ENCODE measurements around the gene C19orf25. TPM values are rescaled to one million over a fixed set of nuclear protein-coding genes. Genes with fewer than 3 reads are reported as not detected.

The C19orf25 gene
- total RNA-seq, 1 donor from 2014 or later = 37.1 TPM

- Mint-ChIP-seq H3K36me3 (ENCODE audit: low read depth) (peaks cover 29% of the 10 kb centered on the region), H3K9me3 (no peaks in the 10 kb centered on the region), H3K27me3 (ENCODE audit: insufficient read depth) (no peaks in the 10 kb centered on the region), H3K27ac (no peak overlapping the region), H3K4me1 (ENCODE audit: low read depth) (no peaks in the 10 kb centered on the region), H3K4me3 (no peak overlapping the region)
- intact Hi-C loops (cut with micrococcal nuclease) = no loop called here
- DNase-seq (ENCODE audit: low spot score) = no peak
Observed at GRCh38 chr19:1425102-1425837, 53.7 kb downstream of the C19orf25 start.

GRCh38 chr19:1424192-1424955 lies 54.6 kb downstream of the C19orf25 start:
- H3K27me3 Mint-ChIP-seq (ENCODE audit: insufficient read depth) = no peaks in the 10 kb centered on the region
- H3K9me3 Mint-ChIP-seq = no peaks in the 10 kb centered on the region
- peaks cover 32% of the 10 kb centered on the region for H3K36me3 Mint-ChIP-seq (ENCODE audit: low read depth)
- H3K27ac Mint-ChIP-seq = no peak overlapping the region
- intact Hi-C loops (cut with micrococcal nuclease) = no loop called here
- H3K4me3 Mint-ChIP-seq = no peak overlapping the region
- no peak for DNase-seq (ENCODE audit: low spot score)
- no peaks in the 10 kb centered on the region for H3K4me1 Mint-ChIP-seq (ENCODE audit: low read depth)

- DNase-seq (ENCODE audit: low spot score) = no peak
- Mint-ChIP-seq H3K4me3 (no peak overlapping the region), H3K27ac (no peak overlapping the region), H3K36me3 (ENCODE audit: low read depth) (peaks cover 38% of the 10 kb centered on the region), H3K27me3 (ENCODE audit: insufficient read depth) (no peaks in the 10 kb centered on the region), H3K9me3 (no peaks in the 10 kb centered on the region), H3K4me1 (ENCODE audit: low read depth) (no peaks in the 10 kb centered on the region)
- intact Hi-C loops (cut with micrococcal nuclease) = no loop called here
Observed at GRCh38 chr19:1423436-1424191, 55.4 kb downstream of the C19orf25 start.

Other genes with a start within 250 kb of the C19orf25 start
- 1.5 and 1.8 TPM in 2 replicates for gene CBARP, start 241.2 kb downstream of the C19orf25 start, total RNA-seq
- gene ATP5F1D, start 237.5 kb downstream of the C19orf25 start, total RNA-seq = 234 and 239 TPM in 2 replicates
- gene MIDN, start 230.6 kb downstream of the C19orf25 start, total RNA-seq = 87.6 and 91.6 TPM in 2 replicates
- 245 and 256 TPM in 2 replicates for gene CIRBP, start 209.9 kb downstream of the C19orf25 start, total RNA-seq
- gene FAM174C, start 203.7 kb downstream of the C19orf25 start, total RNA-seq = 119 and 128 TPM in 2 replicates
- not detected in 2 replicates for gene EFNA2, start 193.3 kb downstream of the C19orf25 start, total RNA-seq
- gene NDUFS7, start 95.3 kb downstream of the C19orf25 start, total RNA-seq = 97.9 and 98.8 TPM in 2 replicates
- gene GAMT, start 77.7 kb downstream of the C19orf25 start, total RNA-seq = 21.7 and 22.3 TPM in 2 replicates
- 301 and 304 TPM in 2 replicates for gene DAZAP1, start 71.6 kb downstream of the C19orf25 start, total RNA-seq
- gene RPS15, start 40.8 kb downstream of the C19orf25 start, total RNA-seq = 1,387 and 1,455 TPM in 2 replicates
- 0.16 and 0.17 TPM in 2 replicates for gene APC2, start 29.1 kb downstream of the C19orf25 start, total RNA-seq
- gene PCSK4, start 11.1 kb upstream of the C19orf25 start, total RNA-seq = 0.26 and 1.5 TPM in 2 replicates
- 1.4 TPM in 2 replicates for gene REEP6, start 12.0 kb upstream of the C19orf25 start, total RNA-seq
- gene ADAMTSL5, start 33.8 kb upstream of the C19orf25 start, total RNA-seq = 3.6 and 7.0 TPM in 2 replicates
- gene PLK5, start 44.9 kb upstream of the C19orf25 start, total RNA-seq = not detected in 2 replicates
- gene MEX3D, start 89.1 kb upstream of the C19orf25 start, total RNA-seq = 14.6 and 15.0 TPM in 2 replicates
- gene MBD3, start 113.7 kb upstream of the C19orf25 start, total RNA-seq = 136 and 139 TPM in 2 replicates
- 171 and 176 TPM in 2 replicates for gene UQCR11, start 126.2 kb upstream of the C19orf25 start, total RNA-seq
- gene TCF3, start 173.4 kb upstream of the C19orf25 start, total RNA-seq = 163 and 172 TPM in 2 replicates